ENCODE measurements around the gene CHRNE.
A peak's percentile ranks its signal among the peaks of the same experiment; 100 is the strongest.
"Not testable (repeated sequence)": the region's sequence is repeated elsewhere in the genome, so short reads cannot be mapped to it uniquely, and the experiment has no call there.

The CHRNE gene

DNA sequence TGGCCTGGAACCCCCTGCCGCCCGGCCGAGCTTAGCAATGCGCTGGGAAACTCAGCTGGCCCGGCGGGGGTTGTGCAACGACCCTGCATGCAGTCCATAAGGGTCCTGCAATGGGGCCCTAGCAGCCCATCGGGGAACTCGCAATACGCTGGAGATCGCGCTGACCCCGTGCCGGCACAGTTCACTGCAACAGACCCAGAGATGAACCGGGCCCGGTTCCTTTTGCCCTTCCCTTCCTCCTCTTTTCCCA, 36.6 kb upstream of the CHRNE start:
- DNase-seq: no peak

DNA sequence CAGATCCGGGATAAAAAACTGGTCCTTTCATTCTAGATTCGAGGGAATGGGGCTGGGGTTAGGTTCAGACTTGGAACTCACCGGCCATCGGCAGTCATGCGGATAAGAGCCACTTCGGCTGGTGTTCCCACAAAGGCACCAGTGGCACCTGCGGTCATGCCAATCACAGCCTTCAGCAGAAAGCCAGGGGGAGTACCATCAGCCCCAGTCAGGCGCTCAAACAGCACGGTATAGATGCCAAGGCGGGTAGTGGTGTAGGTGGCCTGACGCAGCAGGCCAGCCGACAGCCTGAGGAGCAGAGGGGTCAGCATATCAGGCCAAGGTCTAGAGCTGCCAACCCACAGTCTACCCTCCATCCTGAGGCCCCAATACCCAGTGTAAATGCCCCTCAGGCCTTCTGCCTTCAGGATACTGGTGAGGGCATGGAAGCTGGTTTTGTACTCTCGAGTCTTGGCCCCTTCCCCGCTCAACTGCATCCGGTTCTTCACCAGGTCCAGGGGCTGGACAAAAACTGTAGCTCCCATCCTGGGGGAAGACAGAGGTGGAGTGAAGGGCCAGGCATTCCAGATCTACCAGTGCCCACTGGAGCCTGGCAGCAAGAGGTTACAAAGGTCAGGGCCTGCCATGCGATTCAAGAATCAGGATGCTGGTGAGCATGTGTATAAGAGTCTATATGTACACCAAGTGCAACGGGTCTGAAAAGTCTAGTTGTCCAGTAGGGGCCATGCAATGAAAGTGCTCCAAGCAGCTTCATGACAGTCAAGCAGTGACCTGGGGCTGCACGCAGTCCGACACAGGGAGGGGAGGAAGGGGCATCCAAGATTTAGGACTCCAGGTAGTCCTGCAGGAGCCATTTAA, 36.0 kb upstream of the CHRNE start:
- DNase-seq: no peak

DNA sequence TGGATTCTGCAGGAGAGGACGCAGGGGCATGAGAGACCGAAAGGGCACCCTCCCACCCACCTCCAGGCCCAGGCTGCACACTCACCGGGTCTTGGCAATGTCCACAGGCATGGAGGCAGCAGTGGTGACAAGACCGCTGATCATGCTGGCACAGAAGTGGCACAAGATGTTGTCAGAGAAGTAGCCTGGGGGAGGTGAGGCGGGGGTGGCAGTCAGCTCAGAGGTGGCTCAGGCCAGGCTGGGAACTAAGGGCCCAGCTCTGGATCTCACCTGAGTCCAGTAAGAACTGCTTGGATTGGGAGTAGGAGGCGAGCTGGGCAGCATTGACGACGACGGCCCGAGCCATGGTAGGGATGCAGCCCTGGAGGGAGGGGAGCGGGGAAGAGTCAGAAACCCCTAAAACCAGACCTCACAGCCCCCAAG, 35.2 kb upstream of the CHRNE start:
- DNase-seq: no peak

DNA sequence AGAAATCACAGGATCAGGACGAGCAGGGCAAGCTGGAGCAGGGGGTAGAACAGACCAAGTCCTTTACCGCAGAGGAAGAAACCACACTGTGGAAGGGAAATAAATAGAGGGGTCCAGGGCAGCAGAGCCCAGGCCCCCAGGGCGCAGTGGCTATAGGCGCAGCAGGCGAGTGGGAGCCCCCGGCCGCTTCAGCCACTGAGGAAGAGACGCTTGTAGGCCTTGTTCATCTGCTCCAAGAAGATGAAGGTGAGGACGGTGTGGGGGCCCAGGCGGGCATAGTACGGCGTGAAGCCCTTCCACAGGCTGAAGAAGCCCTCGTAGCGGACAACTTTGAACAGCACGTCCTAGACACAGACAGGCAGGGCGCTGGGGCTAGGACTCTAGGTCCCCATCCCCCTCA, 34.7 kb upstream of the CHRNE start:
- DNase-seq: no peak

DNA sequence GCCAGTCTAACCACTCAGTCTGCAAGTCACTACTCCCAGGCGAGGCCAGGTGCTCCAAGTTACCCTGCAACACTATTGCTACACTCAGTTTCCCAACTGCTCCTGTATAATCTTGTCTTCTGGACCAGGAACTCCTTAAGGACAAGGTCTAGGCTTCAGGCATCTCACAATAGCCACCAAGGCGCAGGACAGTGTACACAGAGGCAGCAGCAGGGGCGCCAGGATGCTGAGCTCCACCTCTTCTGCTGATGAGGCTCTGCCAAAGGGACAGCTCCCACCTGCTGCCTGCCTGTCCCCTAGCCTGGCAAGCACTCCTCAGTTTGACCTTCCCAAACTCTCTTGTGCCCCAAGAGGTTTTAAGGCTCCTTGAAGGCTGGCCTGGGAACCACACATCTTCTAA, 33.5 kb upstream of the CHRNE start:
- DNase-seq: no peak

DNA sequence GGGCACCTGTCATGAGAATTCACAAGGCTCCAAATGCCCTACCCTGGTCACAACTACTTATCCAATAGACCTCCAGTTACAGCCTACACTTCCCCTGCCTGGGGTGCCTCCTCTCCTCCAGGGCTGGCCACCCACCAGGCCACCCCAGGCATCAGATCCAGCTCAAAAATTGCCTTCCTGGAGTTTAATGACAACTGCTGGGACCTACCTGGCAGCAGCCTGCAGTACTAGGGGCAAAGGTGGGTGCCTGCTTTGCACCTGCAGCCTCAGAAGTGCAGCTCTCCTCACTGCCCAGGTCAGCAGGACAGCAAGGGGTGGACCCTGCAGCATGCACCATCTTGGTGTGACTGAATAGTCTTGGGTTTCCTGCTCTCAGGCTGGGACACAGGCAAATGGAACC, 32.8 kb upstream of the CHRNE start:
- DNase-seq: no peak

DNA sequence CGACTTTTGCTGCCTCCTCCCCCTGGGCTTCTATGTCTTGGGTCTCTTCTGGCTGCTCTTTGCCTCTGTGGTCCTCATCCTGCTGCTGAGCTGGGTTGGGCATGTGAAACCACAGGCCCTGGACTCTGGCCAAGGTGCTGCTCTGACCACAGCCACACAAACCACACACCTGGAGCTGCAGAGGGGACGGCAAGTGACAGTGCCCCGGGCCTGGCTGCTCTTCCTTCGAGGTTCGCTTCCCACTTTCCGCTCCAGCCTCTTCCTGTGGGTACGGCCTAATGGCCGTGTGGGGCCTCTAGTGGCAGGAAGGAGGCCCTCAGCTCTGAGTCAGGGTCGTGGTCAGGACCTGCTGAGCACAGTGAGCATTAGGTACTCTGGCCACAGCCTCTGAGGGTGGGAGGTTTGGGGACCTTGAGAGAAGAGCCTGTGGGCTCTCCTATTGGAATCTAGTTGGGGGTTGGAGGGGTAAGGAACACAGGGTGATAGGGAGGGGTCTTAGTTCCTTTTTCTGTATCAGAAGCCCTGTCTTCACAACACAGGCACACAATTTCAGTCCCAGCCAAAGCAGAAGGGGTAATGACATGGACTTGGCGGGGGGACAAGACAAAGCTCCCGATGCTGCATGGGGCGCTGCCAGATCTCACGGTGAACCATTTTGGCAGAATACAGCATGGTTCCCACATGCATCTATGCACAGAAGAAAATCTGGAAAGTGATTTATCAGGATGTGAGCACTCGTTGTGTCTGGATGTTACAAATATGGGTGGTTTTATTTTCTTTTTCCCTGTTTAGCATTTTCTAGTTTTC, 31.5 kb upstream of the CHRNE start:
- DNase-seq: peak; percentile 39

DNA sequence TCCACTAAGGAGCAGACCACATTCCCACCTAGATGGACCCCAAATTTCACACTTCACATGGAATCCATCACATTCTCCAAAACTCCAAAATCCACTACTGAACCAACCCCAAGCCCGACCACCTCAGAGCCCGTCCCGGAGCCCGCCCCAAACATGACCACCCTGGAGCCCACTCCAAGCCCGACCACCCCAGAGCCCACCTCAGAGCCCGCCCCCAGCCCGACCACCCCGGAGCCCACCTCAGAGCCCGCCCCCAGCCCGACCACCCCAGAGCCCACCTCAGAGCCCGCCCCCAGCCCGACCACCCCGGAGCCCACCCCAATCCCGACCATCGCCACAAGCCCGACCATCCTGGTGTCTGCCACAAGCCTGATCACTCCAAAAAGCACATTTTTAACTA, 30.7 kb upstream of the CHRNE start:
- DNase-seq: no peak

DNA sequence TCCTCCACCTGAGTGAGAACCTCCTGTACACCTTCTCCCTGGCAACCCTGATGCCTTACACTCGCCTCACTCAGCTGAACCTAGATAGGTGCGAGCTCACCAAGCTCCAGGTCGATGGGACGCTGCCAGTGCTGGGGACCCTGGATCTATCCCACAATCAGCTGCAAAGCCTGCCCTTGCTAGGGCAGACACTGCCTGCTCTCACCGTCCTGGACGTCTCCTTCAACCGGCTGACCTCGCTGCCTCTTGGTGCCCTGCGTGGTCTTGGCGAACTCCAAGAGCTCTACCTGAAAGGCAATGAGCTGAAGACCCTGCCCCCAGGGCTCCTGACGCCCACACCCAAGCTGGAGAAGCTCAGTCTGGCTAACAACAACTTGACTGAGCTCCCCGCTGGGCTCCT, 29.9 kb upstream of the CHRNE start:
- no peak for DNase-seq

DNA sequence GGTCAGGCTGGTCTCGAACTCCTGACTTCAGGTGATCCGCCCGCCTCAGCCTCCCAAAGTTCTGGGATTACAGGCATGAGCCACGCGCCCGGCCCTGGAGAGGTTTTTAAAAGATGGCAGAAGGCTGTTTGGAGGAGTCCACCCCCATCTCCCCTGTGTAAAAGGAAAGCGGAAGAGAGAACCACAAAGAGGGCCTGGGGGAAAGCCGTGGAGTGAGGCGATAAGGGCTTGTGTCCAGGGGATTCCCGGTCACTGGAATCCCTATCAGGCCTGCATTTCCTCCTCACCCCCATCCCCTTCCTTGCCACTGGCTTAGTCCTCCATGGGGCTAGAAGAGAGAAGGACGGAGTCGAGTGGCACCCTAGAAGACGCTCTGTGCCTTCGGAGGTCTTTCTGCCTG, 29.1 kb upstream of the CHRNE start, which contains the start of gene GP1BA:
TSS of gene GP1BA (plus strand) at position 315 of the 400 bp plus-strand sequence. CDS start 328 bp downstream, outside the sequence.
- DNase-seq: no peak

DNA sequence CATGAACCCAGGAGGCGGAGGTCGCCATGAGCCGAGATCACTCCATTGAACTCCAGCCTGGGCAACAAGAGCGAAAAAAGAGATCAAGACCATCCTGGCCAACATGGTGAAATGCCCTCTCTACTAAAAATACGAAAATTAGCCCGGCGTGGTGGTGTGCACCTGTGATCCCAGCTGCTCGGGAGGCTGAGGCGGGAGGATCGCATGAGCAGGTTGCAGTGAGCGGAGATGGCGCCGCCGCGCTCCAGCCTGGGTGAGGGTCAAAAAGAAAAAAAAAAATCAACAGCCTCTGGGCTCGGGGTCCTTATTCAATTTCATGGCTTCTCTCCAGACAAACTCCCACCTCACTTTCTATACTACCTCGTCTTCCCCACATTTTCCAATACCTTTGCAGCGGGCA, 26.0 kb upstream of the CHRNE start:
- no peak for DNase-seq

DNA sequence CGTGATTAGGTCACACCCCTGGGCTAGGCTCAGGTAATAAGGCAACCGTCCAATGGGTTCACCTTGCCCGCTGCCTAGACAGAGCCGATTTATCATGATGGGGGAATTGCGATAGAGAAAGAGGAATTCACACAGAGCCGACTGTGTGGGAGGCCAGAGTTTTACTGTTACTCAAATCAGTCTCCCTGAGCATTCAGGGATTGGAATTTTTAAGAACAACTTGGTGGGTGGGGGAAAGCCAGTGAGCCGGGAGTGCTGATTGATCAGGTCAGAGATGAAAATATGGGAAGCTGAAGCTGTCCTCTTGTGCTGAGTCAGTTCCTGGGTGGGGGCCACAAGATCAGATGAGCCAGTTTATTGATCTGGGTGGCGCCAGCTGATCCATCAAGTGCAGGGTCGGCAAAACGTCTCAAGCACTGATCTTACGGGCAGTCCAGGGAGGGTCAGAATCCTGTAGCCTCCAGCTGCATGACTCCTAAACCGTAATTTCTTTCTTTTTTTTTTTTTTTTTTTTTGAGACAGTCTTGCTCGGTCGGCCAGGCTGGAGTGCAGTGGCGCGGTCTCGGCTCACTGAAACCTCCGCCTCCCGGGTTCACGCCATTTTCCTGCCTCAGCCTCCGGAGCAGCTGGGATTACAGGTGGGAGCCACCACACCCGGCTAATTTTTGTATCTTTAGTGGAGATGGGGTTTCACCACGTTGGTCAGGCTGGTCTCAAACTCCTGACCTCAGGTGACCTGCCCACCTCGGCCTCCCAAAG, 23.9 kb upstream of the CHRNE start:
- not testable (repeated sequence) for DNase-seq

DNA sequence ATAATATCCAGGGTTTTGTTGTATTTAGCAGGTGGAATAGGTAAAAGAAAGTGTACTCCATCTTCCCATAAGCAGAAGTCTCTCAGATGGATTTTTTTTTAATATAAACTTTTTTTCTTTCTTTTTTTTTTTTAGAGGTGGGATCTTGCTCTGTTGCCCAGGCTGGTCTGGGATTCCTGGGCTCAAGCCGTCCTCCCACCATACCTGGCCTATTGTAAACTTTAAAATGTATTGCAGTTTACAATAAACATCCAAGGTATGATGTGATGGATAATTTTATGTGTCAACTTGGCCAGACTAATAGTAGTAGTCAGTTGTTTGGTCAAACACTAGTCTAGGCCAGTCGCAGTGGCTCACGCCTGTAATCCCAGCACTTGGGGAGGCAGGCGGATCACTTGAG, 18.4 kb upstream of the CHRNE start:
- no peak for DNase-seq

DNA sequence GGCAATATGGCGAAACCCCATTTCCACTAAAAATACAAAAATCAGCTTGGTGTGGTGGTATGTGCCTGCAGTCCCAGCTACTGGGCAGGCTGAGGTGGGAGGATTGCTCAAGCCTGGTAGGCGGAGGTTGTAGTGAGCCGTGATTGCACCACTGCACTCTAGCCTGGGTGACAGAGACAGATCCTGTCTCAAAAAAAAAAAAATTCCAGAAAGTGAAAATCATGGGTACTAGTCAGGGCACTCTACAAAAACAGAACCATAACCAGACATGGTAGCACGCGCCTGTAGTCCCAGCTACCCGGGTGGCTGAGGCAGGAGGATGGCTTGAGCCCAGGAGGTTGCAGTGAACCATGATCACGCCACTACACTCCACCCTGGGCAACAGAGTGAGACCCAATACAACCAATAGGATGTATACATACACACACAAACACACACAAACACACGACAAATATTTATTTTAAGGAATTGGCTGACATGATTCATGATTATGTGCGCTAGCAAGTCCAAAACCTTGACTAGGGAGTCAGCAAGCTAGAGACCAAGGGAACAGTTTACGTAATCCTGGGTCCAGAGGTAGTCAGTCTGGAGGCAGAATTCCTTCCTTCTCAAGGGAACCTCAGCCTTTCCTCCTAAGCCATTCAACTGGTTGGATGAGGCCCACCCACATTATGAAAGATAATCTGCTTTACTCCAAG, 17.6 kb upstream of the CHRNE start:
- DNase-seq: no peak

DNA sequence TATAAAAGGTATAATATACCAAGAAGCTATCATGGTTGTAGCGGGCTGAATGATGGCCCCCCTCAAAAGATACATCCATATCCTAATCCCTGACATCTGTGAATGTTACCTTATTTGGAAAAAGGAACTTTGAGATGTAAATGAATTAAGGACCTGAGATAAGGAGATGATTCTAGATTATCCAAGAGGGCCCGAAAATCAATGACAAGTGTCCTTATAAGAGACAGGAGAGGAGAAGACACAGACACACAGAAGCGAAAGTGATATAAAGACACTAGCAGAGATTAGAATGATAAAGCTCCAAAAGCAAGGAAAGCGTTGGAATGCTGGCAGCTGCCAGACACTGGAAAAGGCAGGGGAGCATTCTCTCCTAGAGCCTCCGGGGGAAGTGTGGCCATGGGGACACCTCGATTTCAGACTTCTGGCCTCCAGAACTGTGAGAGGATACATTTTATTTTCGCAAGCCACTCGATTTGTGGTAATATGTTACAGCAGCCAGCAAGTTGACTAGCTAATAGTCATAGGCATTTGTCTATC, 16.7 kb upstream of the CHRNE start:
- DNase-seq: no peak

DNA sequence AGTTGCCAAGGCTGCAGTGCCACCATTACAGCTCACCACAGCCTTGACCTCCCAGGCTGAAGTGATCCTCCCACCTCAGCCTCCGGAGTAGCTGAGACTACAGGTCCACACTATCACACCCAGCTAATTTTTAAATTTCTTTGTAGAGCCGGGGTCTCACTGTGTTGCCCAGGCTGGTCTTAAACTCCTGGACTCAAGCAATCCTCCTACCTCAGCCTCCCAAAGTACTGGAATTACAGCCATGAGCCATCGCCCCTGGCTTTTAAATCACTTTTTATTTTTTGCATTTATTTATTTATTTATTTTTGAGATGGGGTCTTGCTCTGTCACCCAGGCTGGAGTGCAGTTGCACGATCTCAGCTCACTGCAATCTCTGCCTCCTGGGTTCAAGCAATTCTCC, 11.7 kb upstream of the CHRNE start:
- not testable (repeated sequence) for DNase-seq

DNA sequence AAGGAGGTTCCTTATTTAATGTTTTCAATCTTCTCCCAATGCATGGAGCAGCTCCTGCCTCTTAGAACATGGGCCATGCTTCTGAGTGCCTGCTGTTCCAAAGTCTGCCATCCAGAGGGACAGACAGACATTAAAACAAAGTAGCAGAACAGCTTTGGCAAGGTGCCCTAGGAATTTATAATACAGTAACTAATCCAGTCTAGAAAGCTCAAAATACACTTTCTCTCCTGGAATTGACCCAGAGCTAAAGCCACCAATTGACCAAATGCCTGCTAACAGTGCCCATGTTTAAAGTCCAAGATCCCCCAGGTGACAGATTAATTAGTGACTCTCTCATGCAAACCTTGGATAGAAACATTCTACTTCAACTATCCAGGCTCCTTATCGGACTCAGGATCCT, 11.1 kb upstream of the CHRNE start:
- DNase-seq: no peak

DNA sequence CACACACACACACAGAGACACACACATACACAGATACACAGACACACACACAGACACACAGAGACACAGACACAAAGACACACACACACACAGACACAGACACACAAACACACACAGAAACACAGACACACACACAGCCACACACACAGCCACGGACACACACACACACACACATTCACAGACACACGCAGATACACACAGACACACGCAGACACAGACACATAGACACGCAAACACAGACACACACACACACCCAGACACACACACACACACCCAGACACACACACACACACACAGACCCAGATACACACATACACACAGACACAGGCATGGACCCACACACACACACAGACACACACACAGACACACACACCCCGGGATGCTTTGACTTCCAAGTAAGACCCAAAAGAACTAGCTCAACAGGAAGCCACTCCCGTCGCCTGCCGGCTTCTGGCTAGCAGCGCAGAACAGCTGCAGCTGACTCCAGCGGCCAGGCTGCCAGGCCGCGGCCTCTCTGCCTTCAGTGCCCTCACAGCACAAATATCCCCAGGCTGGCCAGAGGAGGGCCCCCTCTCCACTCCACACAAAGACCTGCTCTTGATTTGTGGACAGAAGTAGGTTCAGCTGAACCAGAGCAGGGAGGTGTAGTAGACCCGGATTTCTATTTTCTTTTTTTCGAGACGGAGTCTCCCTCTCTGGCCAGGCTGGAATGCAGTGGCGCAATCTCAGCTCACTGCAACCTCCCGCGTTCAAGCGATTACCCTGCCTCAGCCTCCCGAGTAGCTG, 6.0 kb upstream of the CHRNE start:
- DNase-seq: peak; percentile 91

DNA sequence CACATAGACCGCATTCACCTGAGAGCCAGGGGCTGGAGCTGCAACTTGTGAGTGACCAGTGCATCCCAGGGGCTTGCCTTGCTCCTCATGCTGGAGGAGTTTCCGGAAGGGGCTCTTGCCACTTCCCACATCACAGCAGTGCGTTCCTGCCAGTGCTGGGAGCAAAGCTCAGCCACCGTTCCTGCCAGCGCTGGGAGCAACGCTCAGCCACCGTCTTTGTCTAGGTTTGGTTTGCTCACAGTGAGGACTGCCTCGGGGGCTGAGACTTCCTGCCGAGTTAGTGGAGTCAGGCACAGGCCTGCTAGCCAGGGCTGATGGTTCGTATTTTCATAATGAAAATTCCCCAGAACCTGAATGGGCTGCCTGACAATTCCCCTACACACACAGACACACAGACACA, 5.4 kb upstream of the CHRNE start:
- no peak for DNase-seq

DNA sequence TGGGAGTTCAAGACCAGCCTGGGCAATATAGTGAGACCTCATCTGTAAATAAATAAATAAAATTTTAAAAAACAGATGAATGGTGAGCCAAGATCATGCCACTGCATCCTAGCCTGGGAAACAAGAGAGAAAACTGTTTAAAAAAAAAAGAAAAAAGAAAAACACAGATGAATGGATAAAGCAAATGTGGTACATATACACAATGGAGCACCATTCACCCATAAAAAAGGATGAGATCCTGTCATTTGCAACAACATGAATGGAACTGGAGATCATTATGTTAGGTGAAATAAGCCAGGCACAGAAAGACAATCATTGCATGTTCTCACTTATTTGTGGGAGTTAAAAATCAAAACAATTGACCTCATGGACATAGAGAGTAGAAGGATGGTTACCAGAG, 3.7 kb upstream of the CHRNE start:
- not testable (repeated sequence) for DNase-seq

DNA sequence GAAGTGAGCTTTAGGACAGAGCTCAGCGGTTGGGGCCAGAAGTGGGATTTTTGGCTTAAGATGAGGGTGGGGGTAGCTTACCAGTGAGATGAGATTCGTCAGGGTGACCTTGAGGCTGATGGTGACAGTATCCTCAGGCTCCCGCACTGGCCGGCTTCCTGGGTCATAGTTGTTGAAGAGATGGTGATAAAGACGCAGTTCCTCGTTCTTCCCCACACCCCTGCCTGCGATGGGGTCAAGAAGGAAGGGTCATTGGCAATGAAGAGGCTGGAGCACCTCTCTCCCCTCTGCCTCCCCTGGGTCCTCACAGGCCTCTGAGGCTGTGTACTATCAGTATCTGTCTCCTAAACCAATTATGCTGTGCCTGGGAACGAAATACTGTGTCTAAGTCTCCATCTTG, 358 bp downstream of the CHRNE start:
- DNase-seq: no peak
